Stimulated activated CD8-positive, alpha-beta memory T cell treated with anti-CD3 and anti-CD28 coated beads, Interleukin-12 subunit alpha, Interleukin-12 subunit beta, amount 100 ng/mL, for 4 hours (primary cell): ENCODE measurements around the gene TIMM13.

Experiments
- DNase-seq: peaks from one replicate; pipeline ENCODE4 v3.0.0-alpha.2; 2020; ENCODE audit warnings: low read depth

The TIMM13 gene

DNA sequence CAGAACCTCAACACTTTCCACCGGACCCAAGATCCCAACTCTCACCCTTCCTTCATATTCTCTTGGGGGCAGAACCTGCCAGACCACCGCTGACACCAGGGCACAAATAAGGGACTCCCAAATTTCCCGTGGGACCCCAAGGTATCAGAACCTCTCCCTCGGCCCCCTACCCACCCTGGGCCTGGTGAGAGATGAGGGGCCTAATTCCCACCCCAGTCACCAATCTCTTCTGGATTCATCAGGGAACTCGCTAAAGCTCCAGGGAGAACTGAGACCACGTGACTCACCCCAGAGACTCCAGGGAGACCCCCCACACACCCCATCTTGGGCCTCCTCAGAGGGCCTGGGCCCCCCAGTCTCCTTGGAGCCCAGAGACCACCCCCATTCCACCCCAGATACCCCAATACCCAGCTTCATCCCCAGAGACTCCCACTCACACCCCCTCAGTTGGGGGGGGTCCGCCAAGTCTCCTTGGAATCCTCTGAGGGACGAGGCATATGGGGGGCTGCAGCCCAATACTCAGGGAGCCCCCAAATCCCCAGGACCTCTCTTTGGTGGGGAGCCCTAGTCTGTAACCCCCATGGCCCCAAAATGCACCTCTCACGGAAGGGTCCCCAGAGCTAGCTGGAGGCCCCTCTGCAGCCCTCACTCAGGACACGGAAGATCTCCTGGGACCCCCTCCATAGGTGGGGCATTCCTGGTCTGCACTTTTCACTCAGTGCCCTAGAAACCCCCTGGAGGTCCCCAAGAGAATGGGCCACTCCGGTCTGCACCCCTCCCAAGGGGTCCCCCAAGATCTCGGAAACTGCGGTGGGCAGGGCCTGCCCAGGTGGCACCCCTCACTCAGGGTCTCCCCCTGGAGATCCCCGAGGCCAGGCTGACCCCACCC is 27.8 kb upstream of the TIMM13 start:
- no peak for DNase-seq

DNA sequence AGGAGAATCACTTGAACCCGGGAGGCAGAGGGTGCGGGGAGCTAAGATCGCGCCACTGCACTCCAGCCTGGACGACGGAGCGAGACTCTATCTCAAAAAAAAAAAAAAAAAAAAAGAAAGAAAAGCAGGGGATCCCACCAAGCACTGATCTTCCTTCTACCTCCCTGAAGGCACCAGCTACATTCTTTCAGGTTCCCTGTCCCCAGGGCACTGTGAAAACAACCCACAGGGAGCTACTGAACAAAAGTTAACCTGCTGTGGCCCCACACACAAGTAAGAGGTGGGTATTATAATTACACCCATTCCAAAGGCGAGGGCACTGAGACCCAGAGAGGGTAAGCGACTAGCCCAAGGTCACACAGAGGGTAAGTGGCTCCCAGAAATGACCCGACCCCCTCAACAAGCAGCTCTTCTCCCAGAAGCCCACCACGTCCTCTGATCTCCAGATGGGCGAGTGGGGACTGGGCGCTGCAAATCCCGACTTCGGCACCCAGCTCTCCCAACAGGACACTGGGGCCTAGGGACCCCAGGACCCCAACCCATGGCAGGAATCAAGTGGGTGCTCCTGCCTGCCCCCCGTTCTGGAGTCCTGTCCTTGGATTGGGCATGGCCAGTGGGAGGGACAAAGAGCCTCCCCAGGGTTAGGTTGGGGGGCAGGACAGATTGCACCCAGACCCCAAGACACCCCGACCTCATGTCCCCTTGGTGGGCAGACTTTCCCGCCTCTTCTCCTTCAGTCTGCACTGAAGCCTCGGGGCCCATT is 27.0 kb upstream of the TIMM13 start:
- DNase-seq = no peak

DNA sequence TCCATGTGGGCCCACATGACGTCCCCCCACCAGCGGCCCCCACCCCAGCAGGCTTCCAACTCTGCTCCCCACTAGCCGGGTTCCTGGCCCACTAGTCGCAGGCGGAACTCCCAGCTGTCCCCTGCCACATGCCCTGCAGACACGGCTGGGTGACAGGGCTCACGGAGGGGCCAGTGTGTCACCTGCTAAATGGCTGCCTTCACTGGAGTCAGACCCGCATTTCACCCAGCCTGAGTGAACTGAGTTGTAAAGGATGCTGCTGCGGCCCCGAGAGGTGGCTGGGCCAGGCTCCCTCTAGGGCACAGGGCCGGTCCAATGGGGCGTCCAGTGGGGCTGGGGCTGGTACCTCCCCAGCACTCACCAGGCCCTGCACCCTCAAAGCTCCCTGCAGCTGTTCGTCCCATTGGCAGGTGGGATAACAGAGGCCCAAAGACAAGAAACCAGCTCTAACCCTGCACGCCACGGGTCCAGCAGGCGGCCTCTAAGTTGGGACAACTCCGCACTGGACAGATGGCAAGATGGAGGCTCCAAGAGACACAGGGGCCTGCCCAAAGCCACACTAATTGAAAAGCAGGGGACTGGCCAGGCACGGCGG is 26.1 kb upstream of the TIMM13 start:
- no peak for DNase-seq

DNA sequence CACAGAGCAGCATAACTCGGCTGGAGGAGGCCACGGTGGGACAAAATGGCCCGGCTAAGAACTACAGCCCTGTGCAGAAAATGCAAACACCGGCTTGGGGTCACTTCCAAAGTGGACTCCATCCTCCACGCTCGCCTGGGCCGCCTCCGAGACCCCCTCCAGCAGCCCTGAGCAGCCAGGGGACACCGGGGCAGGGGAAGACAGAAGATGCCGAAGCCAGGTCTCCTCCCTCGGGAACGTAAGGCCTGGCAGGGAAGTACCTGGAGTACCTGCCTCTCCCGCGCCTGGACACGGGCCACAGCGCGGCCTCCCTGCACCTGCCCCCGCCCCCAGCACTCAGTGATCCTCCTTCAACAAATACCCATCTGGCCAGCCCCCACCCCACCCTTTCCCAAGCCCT is 24.4 kb upstream of the TIMM13 start:
- no peak for DNase-seq

DNA sequence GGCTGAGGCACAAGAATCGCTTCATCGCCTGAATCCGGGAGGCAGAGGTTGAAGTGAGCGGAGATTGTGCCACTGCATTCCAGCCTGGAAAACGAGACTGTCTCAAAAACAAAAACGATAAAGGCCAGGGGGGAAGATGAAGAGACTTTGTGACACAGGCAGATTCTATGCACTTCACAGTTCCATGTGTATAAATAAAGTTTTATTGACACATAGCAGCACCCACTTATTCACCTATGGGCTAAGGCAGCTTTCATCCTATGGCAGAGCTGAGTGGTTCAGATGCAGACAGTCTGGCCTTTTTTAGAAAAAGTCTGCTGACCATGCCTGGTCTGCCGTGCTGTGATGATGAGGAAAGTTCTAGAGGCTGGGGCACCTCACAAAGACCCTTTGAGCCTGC is 23.8 kb upstream of the TIMM13 start:
- no peak for DNase-seq

DNA sequence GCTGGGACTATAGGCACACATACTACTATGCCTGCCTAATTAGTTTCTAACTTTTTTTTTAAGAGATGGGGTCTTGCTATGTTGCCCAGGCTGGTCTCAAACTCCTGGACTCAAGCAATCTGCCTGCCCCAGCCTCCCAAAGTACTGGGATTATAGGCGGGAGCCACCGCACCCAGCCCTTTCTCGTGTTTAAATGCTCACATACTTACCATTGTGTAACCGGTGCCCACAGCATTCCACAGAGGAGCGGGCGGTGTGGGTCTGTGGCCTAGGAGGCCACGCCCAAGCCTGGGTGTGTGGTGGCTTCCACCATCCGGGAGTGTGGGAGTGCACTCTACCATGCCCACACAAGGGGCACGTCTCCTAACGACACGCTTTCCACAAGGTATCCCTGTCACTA is 21.6 kb upstream of the TIMM13 start:
- no peak for DNase-seq

DNA sequence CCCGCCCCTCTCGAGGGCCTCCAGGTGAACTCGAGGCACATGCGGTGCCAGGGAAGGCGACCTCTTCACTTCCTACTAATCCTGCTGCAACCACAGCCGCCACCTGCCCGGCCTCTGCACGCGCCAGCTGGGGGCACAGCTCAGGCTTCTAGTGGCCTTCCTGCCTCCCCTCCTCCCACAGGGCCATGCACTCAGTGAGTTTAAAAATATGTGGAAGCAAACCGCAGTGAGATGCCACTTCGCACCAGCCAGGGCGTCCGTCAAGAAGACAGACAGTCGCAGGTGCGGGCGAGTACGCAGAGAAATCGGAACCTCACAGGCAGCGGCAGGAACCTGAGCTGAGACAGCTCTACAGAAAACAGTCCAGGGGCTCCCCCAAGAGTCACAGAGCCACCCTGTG is 19.0 kb upstream of the TIMM13 start:
- DNase-seq = no peak

DNA sequence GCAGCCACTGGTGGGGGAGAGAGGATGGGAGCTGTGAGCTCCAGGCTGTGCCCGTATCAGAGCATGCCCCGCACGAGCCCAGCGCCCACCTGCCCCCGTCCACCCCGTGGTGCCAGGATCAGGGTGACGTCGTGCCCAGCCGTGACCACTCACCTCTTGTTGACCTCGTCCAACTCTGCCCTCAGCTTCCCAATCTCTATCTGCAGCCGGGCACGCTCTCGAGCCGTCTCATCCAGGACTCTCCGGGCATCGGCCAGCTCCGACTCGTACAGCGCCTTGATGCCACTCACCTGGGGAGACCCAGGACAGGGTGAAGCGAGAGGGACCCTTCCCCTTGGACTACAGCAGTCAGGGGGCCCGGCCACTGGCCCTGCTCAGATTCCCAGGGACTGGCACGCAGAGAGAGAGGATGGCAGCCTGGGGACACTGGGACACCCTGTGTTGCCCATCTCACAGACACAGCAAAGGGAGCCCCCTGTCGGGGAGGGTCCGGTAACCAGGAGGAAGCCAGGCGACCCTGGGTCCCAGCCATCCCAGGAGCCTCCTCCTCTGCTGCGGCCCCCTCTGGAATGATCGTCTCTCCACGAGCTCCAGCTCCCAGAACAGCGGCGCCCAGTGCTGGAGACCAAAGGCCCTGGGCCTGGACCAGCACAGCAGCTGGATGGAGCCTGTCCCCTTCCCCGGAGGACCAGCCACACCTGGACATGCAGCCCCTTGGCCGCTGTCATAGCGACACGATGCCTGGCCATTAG is 17.0 kb upstream of the TIMM13 start:
- no peak for DNase-seq

DNA sequence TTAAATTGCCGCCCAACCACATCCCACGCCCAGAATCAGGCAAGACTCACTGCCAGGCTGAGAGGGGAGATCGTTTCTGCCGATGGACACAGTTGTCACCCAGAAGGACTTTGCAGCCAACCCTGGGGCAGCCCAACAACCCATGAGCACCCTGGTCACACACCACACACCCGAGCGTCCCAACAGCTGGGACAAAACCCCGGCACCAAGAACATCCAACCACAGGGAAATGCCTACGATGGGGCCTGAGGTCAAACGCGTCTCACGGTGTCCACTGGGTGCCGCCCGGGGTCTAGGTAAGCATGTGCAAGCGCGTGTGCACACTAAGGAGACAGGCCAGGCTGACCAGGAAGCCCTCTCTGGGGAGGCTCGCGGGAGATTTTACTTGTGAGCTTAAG is 16.4 kb upstream of the TIMM13 start:
- no peak for DNase-seq

DNA sequence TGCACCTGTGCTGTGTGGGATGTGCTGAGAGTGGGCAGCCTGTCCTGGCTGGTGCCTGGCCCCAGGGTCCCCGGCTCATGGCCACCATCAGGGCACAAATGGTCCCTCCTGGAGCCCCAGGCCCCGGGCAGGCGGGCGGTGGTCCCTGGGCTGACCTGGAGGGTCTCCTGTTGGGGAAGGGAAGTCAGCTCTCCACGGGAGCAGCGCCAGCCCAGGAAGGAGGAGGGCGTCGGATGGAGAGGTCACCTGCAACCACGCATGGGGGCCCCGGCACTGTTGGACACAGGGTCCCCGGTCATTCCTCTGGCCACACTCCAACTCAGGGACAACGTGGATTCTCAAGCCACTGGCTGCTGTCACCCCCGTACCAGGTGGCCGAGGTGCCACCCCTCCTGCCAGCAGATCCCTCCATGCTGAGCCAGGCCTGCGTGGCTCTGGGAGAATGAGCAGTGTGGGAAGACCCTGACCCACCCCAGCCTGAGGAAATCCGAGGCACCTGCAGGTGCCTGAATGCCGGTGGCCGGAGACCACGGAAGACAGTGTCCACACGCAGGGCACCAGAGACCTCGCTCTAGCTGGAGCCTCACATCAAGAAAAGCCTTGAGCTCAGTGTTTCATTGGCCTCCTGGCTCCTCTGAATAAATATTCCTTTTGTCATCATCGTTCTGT is 15.9 kb upstream of the TIMM13 start:
- DNase-seq = no peak

DNA sequence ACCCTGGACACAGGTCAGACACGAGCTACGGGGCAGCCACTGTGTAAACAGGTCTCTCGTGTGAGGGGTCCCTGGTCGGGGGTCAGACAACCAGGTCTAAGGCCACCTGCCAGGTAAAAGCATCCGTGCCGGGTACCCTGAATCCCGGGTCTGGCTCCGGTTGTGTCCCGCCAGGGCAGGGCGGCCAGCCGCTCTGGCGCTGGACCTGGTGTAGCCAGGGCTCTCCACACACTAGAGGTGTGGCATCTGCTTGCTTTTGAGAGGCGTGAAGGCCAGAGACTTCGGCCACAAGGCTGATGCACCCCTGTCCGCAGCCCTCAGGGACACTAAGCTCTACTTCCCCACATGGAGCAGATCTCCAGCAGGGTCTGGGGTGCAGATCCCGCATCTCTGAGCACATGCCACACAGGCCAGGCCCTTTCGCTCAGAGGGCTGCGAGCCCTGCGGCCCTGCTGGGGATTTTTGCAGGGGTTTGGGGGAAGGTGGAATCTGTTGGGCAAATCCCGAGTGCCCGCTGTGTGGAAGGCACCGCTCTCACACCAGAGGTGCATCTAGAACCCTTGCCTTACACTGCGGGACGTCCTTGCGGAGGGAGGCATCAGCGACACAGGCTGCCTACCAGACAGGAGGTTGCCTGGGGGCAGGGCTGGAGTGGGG is 13.8 kb upstream of the TIMM13 start:
- no peak for DNase-seq

DNA sequence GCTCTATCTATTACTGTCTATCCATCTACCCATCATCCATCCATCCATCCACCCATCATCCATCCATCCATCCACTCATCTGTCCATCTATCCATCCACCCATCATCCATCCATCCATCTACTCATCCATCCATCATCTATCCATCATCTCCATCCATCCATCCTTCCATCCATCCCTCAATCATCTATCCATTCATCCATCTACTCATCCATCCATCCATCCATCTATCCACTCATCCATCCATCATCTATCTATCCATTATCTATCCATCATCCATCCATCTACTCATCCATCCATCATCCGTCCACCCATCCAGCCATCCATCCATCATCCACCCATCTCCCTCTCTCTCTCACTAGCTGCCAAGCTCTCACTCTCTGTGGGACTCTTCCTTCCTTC is 13.1 kb upstream of the TIMM13 start:
- no peak for DNase-seq

DNA sequence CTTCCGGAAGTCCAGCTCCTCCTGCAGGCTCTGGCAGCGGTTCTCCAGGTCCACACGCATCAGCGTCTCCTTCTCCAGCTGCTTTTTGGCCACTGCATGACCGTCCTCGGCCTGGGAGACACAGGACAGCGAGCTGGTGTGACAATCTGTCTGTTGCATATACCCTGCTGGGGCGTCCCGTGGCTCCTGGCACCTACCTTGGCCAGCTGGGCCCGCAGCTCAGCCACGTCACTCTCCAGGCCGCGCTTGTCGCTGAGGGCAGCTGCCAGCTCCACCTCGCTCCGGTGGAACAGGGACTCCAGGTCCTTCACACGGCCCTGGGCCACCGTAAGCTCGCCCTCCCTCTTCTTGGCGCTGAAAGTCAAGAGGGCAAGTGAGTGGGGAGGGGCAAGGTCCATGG is 10.8 kb upstream of the TIMM13 start:
- DNase-seq = no peak

DNA sequence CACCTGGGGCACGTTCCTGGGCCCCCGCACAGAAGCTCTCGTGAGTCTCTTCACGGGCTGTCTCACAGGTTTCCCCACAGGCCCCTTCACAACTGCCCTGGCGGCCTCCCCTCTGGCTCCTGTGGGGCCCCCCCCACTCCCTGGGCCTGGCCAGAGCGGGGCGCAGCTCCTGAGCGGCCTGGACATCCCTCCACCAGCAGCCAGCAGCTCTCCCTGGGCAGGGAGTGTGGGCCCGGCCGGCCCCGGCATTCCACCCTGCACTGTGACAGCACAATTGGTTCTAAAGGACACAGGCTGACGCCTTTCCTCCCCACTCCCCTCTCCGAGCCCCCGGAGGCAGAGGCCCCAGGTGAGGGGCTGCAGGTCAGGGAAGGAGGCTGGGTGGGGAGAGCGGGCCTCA is 9.5 kb upstream of the TIMM13 start:
- DNase-seq = no peak

DNA sequence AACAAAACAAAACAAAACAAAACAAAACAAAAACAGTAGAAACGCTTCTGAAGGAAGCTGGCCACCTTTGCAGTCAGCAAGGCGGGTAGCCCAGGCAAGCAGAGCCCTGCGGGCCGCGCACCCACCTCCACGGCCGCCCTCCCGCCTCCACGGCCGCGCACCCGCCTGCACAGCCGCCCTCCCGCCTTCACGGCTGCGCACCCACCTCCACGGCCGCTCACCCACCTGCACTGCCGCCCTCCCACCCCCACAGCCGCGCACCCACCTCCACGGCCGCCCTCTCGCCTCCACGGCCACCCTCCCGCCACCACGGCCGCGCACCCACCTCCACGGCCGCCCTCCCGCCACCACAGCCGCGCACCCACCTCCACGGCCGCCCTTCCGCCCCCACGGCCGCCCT is 9.0 kb upstream of the TIMM13 start:
- DNase-seq = no peak

DNA sequence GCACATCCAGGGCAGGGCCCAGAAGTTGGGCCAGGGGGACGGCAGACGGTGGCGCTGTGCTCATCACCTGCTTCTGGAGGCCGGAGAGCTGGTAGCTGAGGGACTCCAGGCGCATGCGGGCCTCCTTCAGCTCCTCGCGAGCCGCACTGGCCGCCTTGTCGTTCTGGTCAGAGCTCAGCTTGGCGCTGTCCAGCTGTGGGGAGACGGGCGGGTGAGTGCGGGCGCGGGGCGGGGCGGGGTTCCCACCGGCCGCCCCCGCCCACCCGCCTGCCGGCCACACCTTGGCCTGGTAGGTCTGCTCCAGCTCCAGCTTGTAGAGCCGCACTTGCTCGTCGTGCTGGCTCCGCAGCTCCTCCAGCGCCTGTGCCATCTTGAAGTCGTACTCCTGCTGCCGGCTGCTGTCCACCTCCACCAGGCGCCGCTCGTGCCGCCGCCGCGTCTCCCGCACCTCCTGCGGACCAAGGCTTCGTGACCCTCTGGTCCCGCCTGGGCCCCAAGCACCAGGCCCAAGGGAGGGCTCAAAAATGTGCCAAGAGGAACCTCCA is 7.4 kb upstream of the TIMM13 start:
- DNase-seq = no peak

DNA sequence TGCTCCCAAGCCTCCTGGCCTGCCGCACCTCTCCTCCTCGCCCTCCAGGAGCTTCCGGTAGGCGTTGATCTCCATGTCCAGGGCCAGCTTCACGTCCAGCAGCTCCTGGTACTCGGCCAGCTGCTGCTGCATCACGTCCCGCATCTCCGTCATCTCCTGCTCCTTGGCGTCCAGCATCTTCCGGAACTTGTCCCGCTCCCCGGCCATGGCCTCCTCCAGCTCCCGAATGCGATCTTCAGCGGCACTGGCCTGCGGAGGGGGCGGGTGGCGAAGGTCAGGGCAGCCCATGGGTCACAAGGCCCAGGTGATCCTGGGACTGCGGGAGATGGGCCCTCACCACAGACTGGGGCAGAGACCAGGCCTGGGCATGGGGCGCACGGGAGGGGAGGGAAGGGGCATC is 6.9 kb upstream of the TIMM13 start:
- no peak for DNase-seq

DNA sequence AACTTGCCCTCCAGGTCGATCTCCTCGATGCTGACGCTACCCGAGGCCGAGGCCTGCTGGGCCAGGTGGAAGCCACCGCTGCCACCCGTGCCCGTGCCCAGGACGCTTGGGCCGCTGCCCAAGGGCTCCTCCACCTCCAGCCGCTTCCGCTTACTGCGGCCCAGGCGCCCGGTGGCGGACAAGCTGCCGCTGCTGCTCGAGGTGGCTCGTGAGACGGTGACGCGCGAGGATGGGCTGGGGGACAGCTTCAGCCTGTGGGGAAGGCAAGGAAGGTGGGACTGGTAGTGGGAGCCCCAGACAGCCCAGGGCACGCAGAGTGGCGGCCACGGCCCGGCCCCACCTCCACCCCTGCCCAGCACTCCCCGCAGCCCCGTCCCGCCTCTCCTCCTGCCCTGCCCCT is 6.5 kb upstream of the TIMM13 start:
- DNase-seq = no peak

DNA sequence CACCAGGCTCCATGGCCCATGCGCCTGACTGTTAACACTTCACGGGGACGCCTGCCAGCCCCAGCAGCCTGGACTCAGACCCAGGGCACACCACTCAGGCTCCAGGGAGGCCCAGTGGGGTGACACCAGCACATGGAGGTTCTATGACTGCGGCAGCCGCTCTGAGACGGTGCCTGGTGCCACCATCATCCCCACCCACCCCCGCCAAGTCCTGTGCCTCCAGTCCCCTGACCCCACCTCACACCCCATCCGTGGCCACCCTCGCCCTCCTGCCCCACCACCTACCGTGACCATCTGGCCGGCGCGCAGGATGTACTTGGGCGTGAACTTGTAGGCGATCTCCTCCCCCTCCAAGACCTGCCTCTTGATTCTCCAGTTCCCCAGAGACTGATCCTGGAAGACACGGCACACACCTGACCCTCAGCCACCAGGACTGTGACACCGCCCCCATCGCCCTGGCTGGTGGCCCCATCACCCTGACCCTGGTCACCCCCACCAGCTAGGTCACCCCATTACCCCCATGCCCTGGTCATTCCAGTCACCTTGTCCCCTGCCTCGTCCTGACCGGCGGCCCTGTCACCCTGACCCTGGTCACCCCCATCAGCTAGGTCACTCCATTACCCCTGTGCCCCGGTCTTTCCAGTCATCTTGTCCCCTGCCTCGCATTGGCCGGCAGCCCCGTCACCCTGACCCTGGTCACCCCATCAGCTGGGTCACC is 4.9 kb upstream of the TIMM13 start:
- DNase-seq = no peak

DNA sequence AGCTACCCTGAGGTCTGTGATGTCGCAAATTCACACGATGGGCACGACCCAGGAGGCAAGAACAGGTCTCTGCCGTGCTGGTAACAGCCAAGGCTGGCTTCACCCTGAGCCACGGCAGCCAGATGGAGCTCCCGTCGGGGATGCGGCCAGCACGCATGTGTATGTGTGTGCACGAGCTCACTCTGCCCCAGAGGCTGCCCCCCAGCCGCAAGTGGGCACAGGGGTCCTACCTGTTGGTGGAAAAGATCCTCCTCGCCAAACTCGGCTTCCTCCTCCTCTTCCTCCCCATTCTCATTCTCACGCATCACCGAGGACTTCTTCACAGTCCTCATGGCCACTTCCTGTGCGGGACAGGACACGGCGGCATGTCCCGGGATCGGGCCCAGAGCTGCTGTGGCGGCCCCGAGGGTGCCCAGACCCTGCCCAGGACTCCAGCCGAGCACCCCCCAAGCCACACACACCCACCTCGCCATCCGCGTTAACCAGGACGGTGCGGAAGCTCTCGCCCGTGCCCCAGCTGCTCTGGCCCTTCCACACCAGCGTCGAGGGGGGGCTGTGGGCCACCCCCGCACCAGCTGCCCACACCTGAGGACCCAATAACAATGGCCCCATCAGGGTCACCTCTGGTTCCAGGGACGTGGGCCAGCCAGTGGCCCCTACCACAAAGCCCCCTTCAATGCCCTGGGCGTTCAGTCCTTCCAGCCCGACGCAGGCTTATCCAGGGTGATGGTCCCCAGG is 4.1 kb upstream of the TIMM13 start:
- DNase-seq = no peak
